ENCODE results near the gene CDKN1B.

CDKN1B gene

DNA sequence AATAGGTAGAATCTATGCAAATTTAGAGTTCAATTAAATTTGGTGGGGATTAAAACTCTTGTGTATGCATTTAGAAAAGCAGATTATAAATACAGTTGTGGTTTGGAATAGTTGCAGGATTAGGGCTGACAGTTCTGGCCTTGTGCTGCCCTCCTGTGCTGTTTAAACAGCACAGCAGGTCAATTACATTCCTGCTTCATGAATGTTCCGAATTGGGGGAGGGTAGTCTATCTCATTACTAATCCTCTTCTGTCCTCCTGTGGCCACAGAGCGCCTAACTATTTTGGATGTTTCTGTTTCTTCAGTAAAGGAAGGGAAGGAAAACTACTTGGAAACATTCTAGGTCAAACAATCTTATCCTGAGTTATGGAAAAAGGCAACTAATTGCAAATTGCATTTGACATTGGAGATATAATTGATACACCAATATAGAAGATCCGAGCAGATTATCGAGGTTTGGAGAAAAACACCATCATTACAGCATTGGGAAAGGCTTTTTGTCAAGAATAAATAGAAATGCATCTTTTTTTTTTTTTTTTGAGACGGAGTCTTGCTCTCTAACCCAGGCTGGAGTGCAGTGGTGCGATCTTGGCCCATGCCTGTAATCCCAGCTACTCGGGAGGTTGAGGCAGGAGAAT is 12.5 kb upstream of the CDKN1B start:
- DNase-seq, result peak in 5 of 6 experiments; percentile 35 to 64 (median 51)

DNA sequence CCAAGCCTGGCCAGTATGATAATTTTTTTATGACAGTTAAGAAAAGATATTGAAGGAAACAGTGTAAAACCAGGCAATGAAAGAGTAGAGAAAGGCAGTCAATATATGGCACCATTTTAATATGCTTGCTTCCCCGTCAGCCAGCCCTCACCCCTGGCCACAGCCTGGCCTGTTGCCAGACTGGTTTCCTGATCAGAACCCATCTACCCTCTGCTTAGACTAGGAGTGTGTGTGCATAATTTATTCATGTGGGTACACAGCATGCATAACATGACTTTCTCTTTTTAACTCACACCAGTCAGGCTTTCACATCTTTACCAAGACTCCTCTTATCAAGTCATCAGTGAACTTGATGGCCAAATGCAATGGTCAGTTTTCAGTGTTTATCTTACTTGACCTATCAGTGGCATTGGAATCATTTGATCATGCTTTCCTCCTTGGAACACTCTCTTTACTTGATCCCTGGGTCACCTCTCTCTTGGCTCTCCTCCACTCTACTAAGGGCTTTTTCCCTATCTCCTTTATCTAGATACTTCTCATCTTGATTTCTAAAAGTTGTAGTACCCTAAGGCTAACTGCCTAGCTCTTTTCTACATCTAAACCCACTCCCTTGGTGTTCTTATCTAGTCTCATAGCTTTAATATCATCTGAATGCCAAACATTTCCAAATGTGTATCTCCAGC is 11.2 kb upstream of the CDKN1B start:
- DNase-seq, result peak; percentile 23 to 84 (median 62)

DNA sequence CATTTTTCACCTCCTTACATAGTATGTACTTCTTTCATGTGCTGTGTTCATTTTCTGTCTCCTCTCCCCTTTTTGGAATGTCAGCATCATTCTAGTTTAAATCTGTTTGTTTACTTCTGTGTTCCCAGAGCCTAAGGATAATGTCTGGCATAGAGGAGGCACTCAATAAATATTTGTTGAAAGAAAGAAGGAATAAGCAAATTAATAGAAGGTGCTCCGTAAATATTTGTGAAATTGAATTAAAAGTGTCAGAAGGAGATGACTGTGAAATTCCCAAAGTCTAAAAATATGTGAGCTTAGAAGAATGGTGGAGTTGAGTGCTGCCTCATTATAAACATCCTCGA is 3.3 kb upstream of the CDKN1B start:
- DNase-seq, result no peak

DNA sequence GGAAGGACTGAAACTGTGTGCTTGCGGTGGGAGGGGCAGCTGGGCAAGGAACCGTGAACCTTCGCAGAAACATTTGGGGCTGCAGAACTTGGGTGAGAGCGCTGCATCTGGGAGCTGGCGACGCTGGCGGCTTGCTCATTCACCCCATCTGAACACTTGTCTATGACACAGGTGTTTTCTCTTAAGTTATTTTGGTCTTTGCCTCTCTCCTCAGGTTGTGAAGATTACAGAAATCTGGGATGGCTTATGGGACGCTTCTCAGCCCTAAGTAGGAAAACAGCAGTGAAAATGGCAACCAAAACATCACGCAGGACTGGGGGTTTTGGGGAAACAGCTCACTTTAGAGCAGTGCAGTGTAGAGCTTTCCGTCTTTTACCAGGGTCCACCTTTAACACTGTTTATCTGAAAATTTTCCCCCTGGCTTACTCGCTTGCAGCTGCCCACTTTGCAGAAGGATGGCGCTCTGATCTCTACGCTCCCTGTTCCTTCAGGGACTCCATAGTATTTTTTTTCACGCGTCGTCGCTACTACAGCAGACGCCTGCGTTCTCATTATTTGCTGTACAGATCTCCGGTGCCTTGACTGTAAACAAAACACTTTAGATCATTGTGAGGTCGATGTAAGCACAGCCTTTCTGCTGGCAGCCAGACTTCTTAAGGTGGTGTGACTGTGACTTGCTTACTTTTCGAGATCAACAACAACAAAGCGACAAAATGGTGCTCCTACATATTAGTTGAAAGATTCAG is 2.7 kb upstream of the CDKN1B start:
- peak; percentile 40 to 80 (median 59) for DNase-seq

DNA sequence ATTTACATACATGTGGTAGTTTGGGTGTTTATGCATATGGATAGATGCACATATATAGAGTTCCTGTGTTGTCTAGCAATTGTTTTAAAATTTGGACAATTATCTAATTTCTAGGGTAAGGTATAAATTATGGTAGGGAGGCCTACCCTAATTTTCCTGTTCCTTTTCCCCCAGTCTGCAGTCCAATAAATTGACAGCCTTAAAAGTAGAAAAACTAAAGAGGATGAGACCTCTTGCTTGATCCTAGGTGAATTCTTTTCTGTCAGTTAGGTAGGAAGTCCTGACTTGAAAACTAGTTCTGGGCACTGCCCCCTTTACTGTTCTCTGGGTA is 2.1 kb upstream of the CDKN1B start:
- DNase-seq, result peak in 1 of 6 experiments; percentile 63

DNA sequence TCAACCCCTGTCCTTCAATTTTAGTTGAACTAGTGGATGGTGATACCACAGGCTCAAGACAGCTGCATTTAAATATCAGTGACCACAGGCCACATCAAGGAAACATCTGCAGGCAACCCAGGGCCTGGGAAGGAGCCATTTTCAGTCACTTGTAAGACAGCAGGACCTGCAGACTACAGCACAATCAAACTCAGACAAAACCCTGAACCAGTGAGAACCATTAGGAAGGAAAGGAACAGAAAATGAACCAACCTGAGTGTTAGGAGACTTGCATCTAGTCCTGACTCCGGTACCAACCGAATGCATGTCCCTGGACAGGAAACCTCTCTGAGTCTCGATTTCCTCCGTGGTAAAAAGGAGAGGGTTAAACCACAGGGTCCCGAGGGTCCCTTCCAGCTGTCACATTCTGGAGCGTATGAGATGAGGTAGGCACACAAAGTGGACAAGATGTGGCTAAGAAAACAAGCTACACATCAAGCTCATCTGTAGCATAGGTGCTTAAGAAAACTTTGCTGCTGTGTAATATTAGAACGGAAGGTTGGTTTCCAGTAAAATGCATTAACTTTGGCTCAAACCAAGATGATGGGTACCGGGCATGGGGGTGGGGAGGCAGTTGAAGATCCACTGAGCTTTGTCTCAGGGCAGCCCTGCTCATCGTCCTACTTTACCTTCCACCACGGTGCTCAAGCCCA is 1.6 kb upstream of the CDKN1B start:
- peak in 3 of 6 experiments; percentile 6 to 53 (median 42) for DNase-seq

DNA sequence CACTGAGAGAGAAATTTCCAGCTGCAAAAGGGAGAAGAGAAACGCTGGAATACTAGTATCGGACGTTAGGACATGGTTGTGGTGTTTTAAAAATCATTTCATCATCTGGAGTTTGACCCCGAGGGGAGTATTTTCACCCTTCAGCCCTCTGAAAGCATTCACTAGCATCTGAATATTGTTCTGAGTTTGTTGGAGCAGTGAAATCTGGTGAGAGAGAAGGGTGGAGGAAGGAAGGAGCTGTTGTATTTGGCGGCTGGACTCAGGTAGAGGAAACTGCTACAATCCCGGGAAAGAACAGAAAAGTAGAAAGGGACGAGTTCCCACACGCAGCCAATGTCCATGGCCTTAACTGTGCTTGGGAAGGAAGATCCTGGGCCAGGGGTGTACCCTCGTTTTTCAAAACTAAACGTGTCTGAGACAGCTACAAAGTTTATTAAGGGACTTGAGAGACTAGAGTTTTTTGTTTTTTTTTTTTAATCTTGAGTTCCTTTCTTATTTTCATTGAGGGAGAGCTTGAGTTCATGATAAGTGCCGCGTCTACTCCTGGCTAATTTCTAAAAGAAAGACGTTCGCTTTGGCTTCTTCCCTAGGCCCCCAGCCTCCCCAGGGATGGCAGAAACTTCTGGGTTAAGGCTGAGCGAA is 896 bp upstream of the CDKN1B start:
- peak in 3 of 6 experiments; percentile 47 to 65 (median 57) for DNase-seq

DNA sequence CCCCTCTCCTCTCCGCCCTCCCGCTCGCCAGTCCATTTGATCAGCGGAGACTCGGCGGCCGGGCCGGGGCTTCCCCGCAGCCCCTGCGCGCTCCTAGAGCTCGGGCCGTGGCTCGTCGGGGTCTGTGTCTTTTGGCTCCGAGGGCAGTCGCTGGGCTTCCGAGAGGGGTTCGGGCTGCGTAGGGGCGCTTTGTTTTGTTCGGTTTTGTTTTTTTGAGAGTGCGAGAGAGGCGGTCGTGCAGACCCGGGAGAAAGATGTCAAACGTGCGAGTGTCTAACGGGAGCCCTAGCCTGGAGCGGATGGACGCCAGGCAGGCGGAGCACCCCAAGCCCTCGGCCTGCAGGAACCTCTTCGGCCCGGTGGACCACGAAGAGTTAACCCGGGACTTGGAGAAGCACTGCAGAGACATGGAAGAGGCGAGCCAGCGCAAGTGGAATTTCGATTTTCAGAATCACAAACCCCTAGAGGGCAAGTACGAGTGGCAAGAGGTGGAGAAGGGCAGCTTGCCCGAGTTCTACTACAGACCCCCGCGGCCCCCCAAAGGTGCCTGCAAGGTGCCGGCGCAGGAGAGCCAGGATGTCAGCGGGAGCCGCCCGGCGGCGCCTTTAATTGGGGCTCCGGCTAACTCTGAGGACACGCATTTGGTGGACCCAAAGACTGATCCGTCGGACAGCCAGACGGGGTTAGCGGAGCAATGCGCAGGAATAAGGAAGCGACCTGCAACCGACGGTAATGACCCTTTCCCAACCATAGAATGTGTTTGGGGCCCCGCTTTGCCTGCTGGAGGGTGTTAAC is 615 bp downstream of the CDKN1B start:
- DNase-seq, result peak in 4 of 6 experiments; percentile 34 to 64 (median 43)

DNA sequence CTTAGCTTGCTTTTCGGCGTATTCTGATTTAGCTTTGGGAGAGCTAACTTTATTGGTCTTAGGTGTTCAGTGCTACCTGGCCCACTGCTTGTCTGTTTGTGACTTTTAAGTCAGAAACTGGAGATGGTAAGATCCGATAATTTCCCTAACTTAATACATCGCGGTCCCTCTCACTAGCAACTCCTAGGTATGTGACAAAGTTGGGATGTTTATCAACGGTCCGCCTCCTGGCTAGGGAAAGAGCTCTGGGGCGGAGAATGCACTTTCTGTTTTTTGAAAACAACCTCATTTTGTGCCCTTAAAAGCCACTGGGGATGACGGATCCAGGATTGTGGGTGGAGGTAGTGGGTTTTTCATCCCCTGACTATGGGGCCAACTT is 1.2 kb downstream of the CDKN1B start:
- DNase-seq, result peak in 1 of 6 experiments; percentile 55

DNA sequence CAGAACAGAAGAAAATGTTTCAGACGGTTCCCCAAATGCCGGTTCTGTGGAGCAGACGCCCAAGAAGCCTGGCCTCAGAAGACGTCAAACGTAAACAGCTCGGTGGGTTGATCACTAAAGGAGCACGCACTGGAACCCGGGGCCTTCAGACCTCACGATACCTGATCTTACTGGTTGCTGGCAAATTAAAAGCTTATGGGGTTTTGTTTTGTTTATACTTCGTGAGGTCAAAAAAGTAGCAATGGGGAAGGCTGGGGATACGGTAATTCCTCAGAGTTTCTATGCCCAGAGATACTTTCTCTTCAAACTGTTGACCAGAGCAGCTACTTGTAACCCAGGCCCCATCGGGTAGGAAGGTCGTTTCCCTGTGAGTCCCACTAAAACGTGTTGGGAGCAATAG is 1.7 kb downstream of the CDKN1B start:
- DNase-seq, result peak in 2 of 6 experiments; percentile 44 to 55

DNA sequence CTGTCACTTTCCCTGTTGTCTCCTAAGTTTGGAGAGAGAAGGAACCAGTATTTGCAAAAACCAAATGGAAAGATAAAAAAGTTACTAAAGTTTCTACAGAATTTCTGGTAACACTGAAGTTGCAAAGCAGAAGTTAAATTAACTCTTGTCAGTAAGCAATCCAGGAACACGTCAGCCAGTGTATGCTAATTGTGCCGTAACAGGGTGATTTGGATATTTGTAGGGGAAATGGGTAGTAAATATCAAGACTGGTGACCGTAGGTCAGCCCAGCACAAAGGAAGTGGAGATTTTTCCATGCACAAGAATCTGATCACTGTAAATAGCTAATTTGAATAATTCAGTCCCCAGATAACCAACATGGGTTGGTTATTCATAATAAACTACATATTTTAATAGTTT is 2.3 kb downstream of the CDKN1B start:
- peak in 1 of 6 experiments; percentile 42 for DNase-seq

DNA sequence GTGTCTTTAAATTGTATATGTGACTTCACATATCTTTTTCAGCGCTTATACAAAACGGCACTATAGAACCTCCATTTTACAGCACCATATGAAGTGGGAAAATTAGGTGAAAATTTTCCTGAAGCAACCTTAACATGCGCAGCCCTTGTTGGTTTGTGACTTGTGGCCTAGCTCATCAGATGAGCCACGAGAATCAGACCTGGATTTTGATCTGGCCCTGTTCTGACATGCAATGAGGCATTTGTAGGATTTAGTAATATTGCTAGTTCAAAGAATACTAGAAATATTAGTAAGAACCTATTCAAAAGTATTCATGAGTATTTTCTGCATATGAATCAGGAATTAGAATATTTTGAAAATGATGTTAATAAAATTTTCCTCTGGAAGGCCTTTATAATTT is 2.9 kb downstream of the CDKN1B start:
- peak in 2 of 6 experiments; percentile 3 to 33 for DNase-seq

DNA sequence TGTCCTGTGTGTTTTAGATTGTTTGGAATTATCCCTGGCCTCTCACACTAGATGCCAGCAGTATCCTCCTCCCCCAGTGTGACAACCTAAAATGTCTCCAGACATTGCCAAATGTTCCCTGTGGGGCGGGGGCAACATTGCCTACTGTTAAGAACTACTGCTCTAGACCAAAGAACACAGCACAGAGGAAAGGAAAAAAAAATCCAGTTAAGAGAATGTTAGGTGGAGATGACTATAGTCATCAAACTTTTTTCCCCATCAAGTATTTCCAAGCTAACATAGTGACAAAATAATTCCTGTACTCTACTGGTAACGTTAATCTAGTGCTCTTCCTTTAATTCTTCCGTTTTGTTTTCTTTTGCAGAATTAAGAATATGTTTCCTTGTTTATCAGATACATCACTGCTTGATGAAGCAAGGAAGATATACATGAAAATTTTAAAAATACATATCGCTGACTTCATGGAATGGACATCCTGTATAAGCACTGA is 3.5 kb downstream of the CDKN1B start:
- DNase-seq, result peak in 2 of 6 experiments; percentile 11 to 53

DNA sequence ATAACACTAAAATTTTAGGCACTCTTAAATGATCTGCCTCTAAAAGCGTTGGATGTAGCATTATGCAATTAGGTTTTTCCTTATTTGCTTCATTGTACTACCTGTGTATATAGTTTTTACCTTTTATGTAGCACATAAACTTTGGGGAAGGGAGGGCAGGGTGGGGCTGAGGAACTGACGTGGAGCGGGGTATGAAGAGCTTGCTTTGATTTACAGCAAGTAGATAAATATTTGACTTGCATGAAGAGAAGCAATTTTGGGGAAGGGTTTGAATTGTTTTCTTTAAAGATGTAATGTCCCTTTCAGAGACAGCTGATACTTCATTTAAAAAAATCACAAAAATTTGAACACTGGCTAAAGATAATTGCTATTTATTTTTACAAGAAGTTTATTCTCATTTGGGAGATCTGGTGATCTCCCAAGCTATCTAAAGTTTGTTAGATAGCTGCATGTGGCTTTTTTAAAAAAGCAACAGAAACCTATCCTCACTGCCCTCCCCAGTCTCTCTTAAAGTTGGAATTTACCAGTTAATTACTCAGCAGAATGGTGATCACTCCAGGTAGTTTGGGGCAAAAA is 4.1 kb downstream of the CDKN1B start:
- DNase-seq, result peak; percentile 19 to 66 (median 46)

DNA sequence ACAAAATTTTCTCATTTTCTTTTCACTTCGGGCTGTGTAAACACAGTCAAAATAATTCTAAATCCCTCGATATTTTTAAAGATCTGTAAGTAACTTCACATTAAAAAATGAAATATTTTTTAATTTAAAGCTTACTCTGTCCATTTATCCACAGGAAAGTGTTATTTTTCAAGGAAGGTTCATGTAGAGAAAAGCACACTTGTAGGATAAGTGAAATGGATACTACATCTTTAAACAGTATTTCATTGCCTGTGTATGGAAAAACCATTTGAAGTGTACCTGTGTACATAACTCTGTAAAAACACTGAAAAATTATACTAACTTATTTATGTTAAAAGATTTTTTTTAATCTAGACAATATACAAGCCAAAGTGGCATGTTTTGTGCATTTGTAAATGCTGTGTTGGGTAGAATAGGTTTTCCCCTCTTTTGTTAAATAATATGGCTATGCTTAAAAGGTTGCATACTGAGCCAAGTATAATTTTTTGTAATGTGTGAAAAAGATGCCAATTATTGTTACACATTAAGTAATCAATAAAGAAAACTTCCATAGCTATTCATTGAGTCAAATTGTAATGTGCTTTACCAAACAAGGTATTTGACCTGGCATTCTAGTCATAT is 4.8 kb downstream of the CDKN1B start:
- DNase-seq, result peak in 2 of 6 experiments; percentile 22 to 41

DNA sequence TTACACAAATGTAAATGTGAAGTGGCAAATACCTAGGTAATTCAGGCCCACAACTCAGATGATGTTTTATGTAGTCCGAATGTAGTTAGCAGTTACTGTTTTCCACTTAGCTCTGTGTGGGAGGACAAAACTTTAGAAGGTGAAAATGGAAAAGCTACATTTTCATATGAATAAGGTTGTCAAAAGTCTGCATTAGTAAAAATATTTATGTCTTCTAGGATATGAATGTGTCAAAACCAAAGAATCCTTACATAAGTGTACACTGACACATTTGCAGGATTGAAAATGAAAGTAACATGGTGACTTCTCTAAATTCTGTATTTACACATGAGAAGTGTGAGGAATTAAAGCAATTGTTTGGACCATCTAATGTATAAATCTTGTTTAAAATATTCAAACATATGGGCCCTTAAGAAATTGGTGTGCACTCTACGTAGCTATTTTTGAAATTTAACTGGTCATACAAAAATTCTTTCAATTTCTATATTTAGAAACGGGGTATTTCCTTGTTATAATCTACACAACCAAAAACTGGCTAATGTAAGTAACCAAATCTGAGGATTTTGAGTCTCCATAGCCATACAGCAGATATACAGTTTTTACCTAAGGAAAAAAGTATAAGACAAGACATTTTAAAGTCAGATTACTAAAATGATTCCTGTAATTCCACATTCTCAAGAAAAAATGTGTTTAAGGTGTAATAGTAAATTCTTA is 5.4 kb downstream of the CDKN1B start:
- DNase-seq, result peak in 3 of 6 experiments; percentile 19 to 41 (median 30)

DNA sequence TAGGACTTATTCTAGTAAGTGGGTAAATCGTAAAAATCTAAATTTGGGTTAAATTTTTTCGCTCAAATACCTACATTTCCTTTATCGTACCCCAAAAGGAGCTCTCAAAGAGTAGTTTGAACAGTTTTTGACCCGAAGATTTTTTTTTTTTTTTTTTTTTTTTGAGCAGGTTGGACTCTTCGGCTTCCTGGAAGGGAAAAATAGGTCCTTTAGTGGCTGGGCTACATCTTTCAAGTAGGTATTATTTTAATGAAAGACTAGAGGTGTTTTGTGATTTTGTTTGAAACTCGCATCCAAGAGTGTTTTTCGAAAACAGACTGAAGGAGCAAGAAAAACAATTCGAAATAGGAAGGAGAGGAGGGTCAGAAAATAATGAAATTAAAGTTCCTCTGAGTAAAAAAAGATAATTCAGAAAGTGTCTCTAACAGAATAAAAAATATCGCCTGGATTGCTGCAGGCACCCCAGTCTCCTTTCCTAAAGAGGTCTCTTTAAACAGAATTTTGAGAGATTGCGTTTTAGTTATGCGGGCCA is 6.0 kb downstream of the CDKN1B start:
- DNase-seq, result peak in 2 of 6 experiments; percentile 30 to 58

DNA sequence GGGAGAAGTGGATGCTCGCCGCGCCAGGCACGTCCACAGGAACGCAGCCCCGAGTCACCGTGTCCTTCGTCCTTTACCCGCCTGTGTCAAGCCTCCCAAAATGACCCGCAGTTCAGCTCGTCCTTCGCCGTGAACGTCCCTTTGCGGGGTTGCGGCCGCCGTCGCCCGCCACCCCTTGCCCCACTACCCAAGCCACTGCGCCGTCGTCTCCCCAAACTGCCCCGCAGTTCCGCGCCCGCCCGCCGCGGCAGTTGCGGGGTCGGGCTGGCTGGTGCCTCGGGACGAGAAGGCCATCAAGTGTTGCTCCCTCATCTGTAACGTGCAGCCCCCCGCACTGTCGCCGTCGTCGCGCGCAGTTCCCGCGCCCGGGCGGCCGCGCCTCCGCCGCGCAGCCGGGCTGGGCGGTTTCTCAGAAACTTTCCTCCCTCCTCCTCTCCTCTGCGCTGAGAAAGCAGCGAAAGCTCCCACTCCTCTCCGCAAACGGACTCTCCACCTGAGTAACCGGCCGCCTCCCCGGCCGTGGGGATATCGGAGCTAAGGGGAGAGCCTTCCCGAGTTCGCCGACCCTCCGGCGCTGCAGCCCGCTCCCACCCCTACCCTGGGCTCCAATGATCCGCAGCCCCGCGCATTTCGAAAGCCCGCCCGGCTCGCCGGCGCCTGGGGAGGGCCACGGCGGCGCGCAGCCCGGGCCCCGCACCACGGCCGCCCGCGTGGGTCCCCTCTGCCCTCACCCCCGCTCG is 6.7 kb downstream of the CDKN1B start:
- peak; percentile 19 to 66 (median 42) for DNase-seq

Measured in stimulated activated naive CD4-positive, alpha-beta T cell (primary cell).